H1 (cell line): Measurements from ENCODE around the gene THUMPD2. TPM values are rescaled to one million over a fixed set of nuclear protein-coding genes. Genes with fewer than 3 reads are reported as not detected.

ENCODE experiments used
- CTCF ChIA-PET: fragments of 300-600 bp; sonication (Branson Sonifier 250); formaldehyde crosslinking; loops from one replicate; lab custom pipeline; 2021; ENCODE audit not compliant: partially characterized antibody; lab: Charles Lee
- POLR2A ChIA-PET: fragments of 300-600 bp; sonication (Branson Sonifier 250); formaldehyde crosslinking; loops from one replicate; lab custom pipeline; 2021; ENCODE audit warnings: inconsistent platforms; ENCODE audit not compliant: partially characterized antibody; lab: Charles Lee
- DNase-seq, 2 experiments: peaks; one replicate each; pipeline versions ENCODE4 v3.0.0 to v3.0.0-alpha.2; 2010 to 2022; ENCODE audit warnings: low spot score in 2 of 2, low read depth in 1 of 2, mixed read lengths in 1 of 2
- FAIRE-seq: peaks from 2 replicates; lab custom pipeline; 2011; peaks lifted over from hg19 to GRCh38; lab: Jason Lieb, UNC
- H2AFZ ChIP-seq: 2 replicates; pipeline ENCODE4 v1.8.1; 2012; ENCODE audit warnings: low read length, inconsistent platforms
- H2AK5ac ChIP-seq: 2 replicates; pipeline ENCODE4 v1.6.1; 2013; ENCODE audit warnings: low read depth, low read length
- H2BK120ac ChIP-seq: replicated peaks from 2 replicates; pipeline ENCODE3; 2013; ENCODE audit warnings: low read depth, low read length, inconsistent platforms
- H2BK12ac ChIP-seq: 2 replicates; pipeline ENCODE4 v1.6.1; 2013; ENCODE audit warnings: low read depth, low read length
- H2BK15ac ChIP-seq: 2 replicates; pipeline ENCODE4 v1.6.1; 2013; ENCODE audit warnings: low read length
- H2BK20ac ChIP-seq: 2 replicates; pipeline ENCODE4 v1.6.1; 2013; ENCODE audit warnings: low read length
- H2BK5ac ChIP-seq: 2 replicates; pipeline ENCODE4 v1.6.1; 2013; ENCODE audit warnings: low read depth, low read length
- H3K14ac ChIP-seq: 2 replicates; pipeline ENCODE4 v1.6.1; 2013; ENCODE audit warnings: inconsistent platforms; ENCODE audit not compliant: insufficient read length
- H3K18ac ChIP-seq: 2 replicates; pipeline ENCODE4 v1.6.1; 2013; ENCODE audit warnings: low read length; ENCODE audit errors: extremely low read depth
- H3K23ac ChIP-seq: 2 replicates; pipeline ENCODE4 v1.6.1; 2013; ENCODE audit warnings: inconsistent platforms; ENCODE audit not compliant: insufficient read length
- H3K23me2 ChIP-seq: 2 replicates; pipeline ENCODE4 v1.6.1; 2013; ENCODE audit warnings: low read depth, low read length
- H3K27ac ChIP-seq: 2 replicates; pipeline ENCODE4 v1.6.1; 2011; ENCODE audit warnings: low read depth, low read length, inconsistent platforms
- H3K27me3 ChIP-seq, 4 experiments: replicated peaks in 1 of 4; 1 replicate in 1 of 4; 2 replicates in 3 of 4; pipeline versions ENCODE4 v1.6.1 to v1.8.1; 2011 to 2013; ENCODE audit warnings: low read length in 3 of 4, mild to moderate bottlenecking in 3 of 4, inconsistent platforms in 2 of 4, mixed read lengths in 2 of 4, moderate library complexity in 1 of 4; ENCODE audit not compliant: control insufficient read depth in 3 of 4, insufficient read depth in 3 of 4; ENCODE audit errors: extremely low read depth in 1 of 4
- H3K36me3 ChIP-seq, 4 experiments: 2 replicates each; pipeline versions ENCODE4 v1.6.1 to v1.8.1; 2011 to 2013; ENCODE audit warnings: mild to moderate bottlenecking in 4 of 4, low read length in 3 of 4, moderate library complexity in 2 of 4, control low read depth in 1 of 4, inconsistent platforms in 1 of 4; ENCODE audit not compliant: insufficient read depth in 4 of 4, control insufficient read depth in 2 of 4
- H3K4ac ChIP-seq: replicated peaks from 2 replicates; pipeline ENCODE3; 2013; ENCODE audit warnings: low read length, low read depth, mixed read lengths, inconsistent platforms; ENCODE audit not compliant: insufficient read length
- H3K4me1 ChIP-seq, 4 experiments: replicated peaks in 1 of 4; 1 replicate in 1 of 4; 2 replicates in 3 of 4; pipeline versions ENCODE4 v1.6.1 to v1.8.1; 2011 to 2013; ENCODE audit warnings: low read length in 3 of 4, inconsistent platforms in 2 of 4, mixed read lengths in 1 of 4; ENCODE audit not compliant: insufficient read depth in 4 of 4, control insufficient read depth in 3 of 4
- H3K4me2 ChIP-seq, 2 experiments: 2 replicates each; pipeline versions ENCODE4 v1.6.1 to v1.8.1; 2011 to 2013; ENCODE audit warnings: low read depth in 2 of 2, low read length in 2 of 2, control low read depth in 1 of 2, inconsistent platforms in 1 of 2, mild to moderate bottlenecking in 1 of 2; ENCODE audit not compliant: insufficient read depth in 1 of 2
- H3K4me3 ChIP-seq, 4 experiments: fragments of 200-600, 300-600 bp in 1 of 4; sonication (generic), shearing (Covaris generic), sonication (Bioruptor Twin) in 1 of 4; 2 replicates each; pipeline versions ENCODE4 v1.5.1 to v1.8.1; 2011 to 2016; ENCODE audit warnings: low read length in 4 of 4, low read depth in 3 of 4, control low read depth in 2 of 4, inconsistent platforms in 2 of 4, mild to moderate bottlenecking in 2 of 4, mixed read lengths in 1 of 4, moderate library complexity in 1 of 4; ENCODE audit not compliant: insufficient read depth in 2 of 4; ENCODE audit errors: extremely low read depth in 1 of 4
- H3K56ac ChIP-seq: replicated peaks from 2 replicates; pipeline ENCODE3; 2013; ENCODE audit warnings: low read depth, mild to moderate bottlenecking, mixed read lengths, low read length, inconsistent platforms; ENCODE audit not compliant: insufficient read length
- H3K79me1 ChIP-seq: 2 replicates; pipeline ENCODE4 v1.6.1; 2013; ENCODE audit warnings: low read depth, low read length, control low read depth
- H3K79me2 ChIP-seq, 2 experiments: 2 replicates each; pipeline versions ENCODE4 v1.6.1 to v1.8.1; 2012 to 2013; ENCODE audit warnings: low read length in 2 of 2, mild to moderate bottlenecking in 2 of 2, inconsistent platforms in 1 of 2; ENCODE audit not compliant: insufficient read depth in 2 of 2, control insufficient read depth in 1 of 2
- H3K9ac ChIP-seq, 4 experiments: replicated peaks in 1 of 4; 1 replicate in 1 of 4; 2 replicates in 3 of 4; pipeline versions ENCODE4 v1.6.1 to v1.8.1; 2011 to 2013; ENCODE audit warnings: low read depth in 3 of 4, low read length in 3 of 4, control low read depth in 2 of 4, mild to moderate bottlenecking in 2 of 4, moderate library complexity in 2 of 4, inconsistent platforms in 1 of 4; ENCODE audit errors: extremely low read depth in 1 of 4
- H3K9me3 ChIP-seq, 2 experiments: 2 replicates each; pipeline versions ENCODE4 v1.6.1 to v1.8.1; 2012 to 2013; ENCODE audit warnings: mild to moderate bottlenecking in 2 of 2, moderate library complexity in 2 of 2, control low read depth in 1 of 2, inconsistent platforms in 1 of 2, low read depth in 1 of 2, low read length in 1 of 2, mixed read lengths in 1 of 2; ENCODE audit not compliant: insufficient read depth in 2 of 2
- H4K20me1 ChIP-seq, 2 experiments: replicated peaks in 1 of 2; 2 replicates each; pipeline versions ENCODE3 to v1.8.1; 2011 to 2013; ENCODE audit warnings: inconsistent platforms in 2 of 2, low read length in 2 of 2, mild to moderate bottlenecking in 1 of 2; ENCODE audit not compliant: insufficient read depth in 2 of 2, control insufficient read depth in 1 of 2
- H4K5ac ChIP-seq: 2 replicates; pipeline ENCODE4 v1.6.1; 2013; ENCODE audit warnings: low read length, low read depth, mixed read lengths, inconsistent platforms; ENCODE audit not compliant: insufficient read length
- H4K8ac ChIP-seq: 2 replicates; pipeline ENCODE4 v1.8.0; 2013; ENCODE audit warnings: mild to moderate bottlenecking, moderate library complexity, low read length, inconsistent platforms; ENCODE audit not compliant: insufficient read depth; ENCODE audit errors: extremely low read depth
- H4K91ac ChIP-seq: replicated peaks from 2 replicates; pipeline ENCODE3; 2013; ENCODE audit warnings: low read length, mixed read lengths, inconsistent platforms; ENCODE audit not compliant: insufficient read length
- ASH2L ChIP-seq: fragments of 200-600, 300-600 bp; sonication (generic); IDR thresholded peaks from one replicate; pipeline ENCODE4 v1.7.1; 2017; ENCODE audit warnings: low read length
- EZH2 ChIP-seq: fragments of 200-600 bp; sonication (generic); IDR thresholded peaks from 2 replicates; pipeline ENCODE4 v1.7.1; 2012; ENCODE audit warnings: low read depth, mild to moderate bottlenecking, moderate library complexity, low read length, inconsistent platforms; ENCODE audit not compliant: severe bottlenecking
- JUND ChIP-seq: IDR thresholded peaks from 2 replicates; pipeline ENCODE4 v1.6.1; 2011; ENCODE audit warnings: mild to moderate bottlenecking, improper control_type of control experiment, low read length
- POLR2A ChIP-seq, 2 experiments: IDR thresholded peaks; 1 replicate in 1 of 2; 2 replicates in 1 of 2; pipeline ENCODE4 v1.6.1; 2011; ENCODE audit warnings: low read depth in 2 of 2, low read length in 2 of 2, mild to moderate bottlenecking in 2 of 2; ENCODE audit errors: control extremely low read depth in 1 of 2
- SIX5 ChIP-seq: IDR thresholded peaks from 2 replicates; pipeline ENCODE4 v1.6.1; 2011; ENCODE audit warnings: mild to moderate bottlenecking, low read depth, low read length
- TAF7 ChIP-seq: optimal IDR thresholded peaks from 2 replicates; pipeline ENCODE3; 2011; ENCODE audit warnings: low read depth, mild to moderate bottlenecking, inconsistent platforms, low read length, moderate library complexity, borderline replicate concordance
- WGBS, 2 experiments: shearing (Covaris generic) in 1 of 2; methylation state at CpG; one replicate each; pipeline versions ENCODE4 v1.1.6 to v1.1.7; 2013 to 2015; ENCODE audit warnings: low lambda C conversion rate in 2 of 2, mixed read lengths in 2 of 2, inconsistent platforms in 1 of 2, low coverage in 1 of 2, missing lambda C conversion rate in 1 of 2; ENCODE audit not compliant: insufficient replicate concordance in 2 of 2, insufficient coverage in 1 of 2, insufficient read length in 1 of 2; ENCODE audit errors: extremely low coverage in 1 of 2, missing lambda C conversion rate in 1 of 2; 5-methylcytosine and 5-hydroxymethylcytosine counted together
- polyA plus RNA-seq, 7 experiments: library from polyadenylated mRNA; depleted of rRNA in 3 of 7; stranded (reverse) in 5 of 7; unstranded in 2 of 7; fragments of >200 nt in 5 of 7; fragments of 200-250 nt in 2 of 7; gene quantifications; 1 replicate in 5 of 7; 2 replicates in 1 of 7; 4 replicates in 1 of 7; pipeline versions ENCODE4 v1.2.1 to v1.2.3, GENCODE V29; 2011 to 2013; ENCODE audit warnings: missing spikeins in 2 of 7, mixed read lengths in 2 of 7
- total RNA-seq: library from RNA; stranded (reverse); fragmentation: NEBNext Ultra II Directional; extraction: Animal tissue kit (Norgen Biotek cat#: 25700); gene quantifications from 2 replicates; pipeline ENCODE4 v1.2.1, GENCODE V29; 2021

The THUMPD2 gene
- total and polyA plus RNA-seq, 2 of the 8 experiments (the other 6 are each of a cell fraction or from before 2014, with no cell fraction given), result 8.6 to 17.0 TPM

DNA sequence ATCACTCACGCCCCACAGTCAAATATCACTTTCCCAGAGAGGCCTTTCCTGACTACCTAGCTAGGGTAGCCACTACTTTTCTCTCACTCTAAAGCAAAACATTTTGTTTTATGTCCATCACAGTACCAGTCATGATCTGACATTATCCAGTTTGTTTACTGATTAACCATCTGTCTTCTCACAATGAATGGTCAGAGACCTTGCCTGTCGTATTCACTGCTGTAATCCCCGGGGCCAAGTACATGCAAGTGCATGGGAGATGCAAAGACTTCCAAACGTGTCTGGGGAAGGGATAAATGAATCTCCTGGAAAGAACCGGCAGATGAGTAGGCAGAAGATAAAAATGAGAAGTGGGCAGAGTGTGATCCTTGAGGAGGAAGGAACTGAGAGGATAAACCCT is 39.7 kb downstream of the THUMPD2 start:
- Histone ChIP-seq H3K4me2 (no peak overlapping the region), H3K56ac (no peak overlapping the region), H3K9ac (no peak overlapping the region), H3K36me3 (peaks cover 7 to 43% (median 16%) of the 10 kb centered on the region in 4 experiments; a peak in 5 of 8 replicates), H3K27ac (no peak overlapping the region), H2BK120ac (no peak overlapping the region), H3K27me3 (no peaks in the 10 kb centered on the region), H3K18ac (no peak overlapping the region), H2BK15ac (no peak overlapping the region), H3K23me2 (no peaks in the 10 kb centered on the region), H2BK20ac (no peak overlapping the region), H3K79me1 (no peaks in the 10 kb centered on the region; the same call in 1 of the 2 replicates), H4K5ac (no peak overlapping the region), H3K4me3 (no peak overlapping the region), H3K9me3 (no peaks in the 10 kb centered on the region), H4K20me1 (peaks cover 0 to 7% of the 10 kb centered on the region in 2 experiments), H2AFZ (no peak overlapping the region), H2AK5ac (no peak overlapping the region), H3K4ac (no peak overlapping the region), H4K8ac (no peak overlapping the region), H3K79me2 (peaks cover 0 to 12% of the 10 kb centered on the region in 2 experiments; a peak in 2 of 4 replicates), H2BK12ac (no peak overlapping the region), H2BK5ac (no peak overlapping the region), H4K91ac (no peak overlapping the region), H3K14ac (no peak overlapping the region), H3K23ac (no peak overlapping the region), H3K4me1 (peaks cover 4 to 10% (median 7%) of the 10 kb centered on the region in 4 experiments; a peak in 4 of 7 replicates)
- POLR2A ChIA-PET, result no interaction called here
- CTCF ChIA-PET, result interaction anchor here (1.1 to 2.8 kb wide), 3 partner anchors 9 to 223 kb away, joined by 3 to 16 read pairs (median 4); no protein-coding TSS in a partner anchor
- WGBS, 2 experiments, result 89% methylated on average over 5 of the region's 5 CpGs; no CpG with 5 or more reads in 1 of the 2 experiments
- DNase-seq (no peak), FAIRE-seq (no peak)
- no peak for TF ChIP-seq JUND
- no peak for TF ChIP-seq SIX5
- no peak for TF ChIP-seq EZH2
- no peak for TF ChIP-seq TAF7
- no peak for TF ChIP-seq POLR2A (IDR thresholded peaks at IDR 0.05; ENCODE audit: control extremely low read depth in 1 of 2, low read depth in 2 of 2, low read length in 2 of 2)
- TF ChIP-seq ASH2L, result no peak
